ENCODE measurements around the gene IMMP2L. TPM values are rescaled to one million over a fixed set of nuclear protein-coding genes. Genes with fewer than 3 reads are reported as not detected.

The IMMP2L gene
- total and polyA plus RNA-seq, 2 of the 4 experiments (the other 2 are of a cell fraction), result 5.8 to 9.3 TPM

DNA sequence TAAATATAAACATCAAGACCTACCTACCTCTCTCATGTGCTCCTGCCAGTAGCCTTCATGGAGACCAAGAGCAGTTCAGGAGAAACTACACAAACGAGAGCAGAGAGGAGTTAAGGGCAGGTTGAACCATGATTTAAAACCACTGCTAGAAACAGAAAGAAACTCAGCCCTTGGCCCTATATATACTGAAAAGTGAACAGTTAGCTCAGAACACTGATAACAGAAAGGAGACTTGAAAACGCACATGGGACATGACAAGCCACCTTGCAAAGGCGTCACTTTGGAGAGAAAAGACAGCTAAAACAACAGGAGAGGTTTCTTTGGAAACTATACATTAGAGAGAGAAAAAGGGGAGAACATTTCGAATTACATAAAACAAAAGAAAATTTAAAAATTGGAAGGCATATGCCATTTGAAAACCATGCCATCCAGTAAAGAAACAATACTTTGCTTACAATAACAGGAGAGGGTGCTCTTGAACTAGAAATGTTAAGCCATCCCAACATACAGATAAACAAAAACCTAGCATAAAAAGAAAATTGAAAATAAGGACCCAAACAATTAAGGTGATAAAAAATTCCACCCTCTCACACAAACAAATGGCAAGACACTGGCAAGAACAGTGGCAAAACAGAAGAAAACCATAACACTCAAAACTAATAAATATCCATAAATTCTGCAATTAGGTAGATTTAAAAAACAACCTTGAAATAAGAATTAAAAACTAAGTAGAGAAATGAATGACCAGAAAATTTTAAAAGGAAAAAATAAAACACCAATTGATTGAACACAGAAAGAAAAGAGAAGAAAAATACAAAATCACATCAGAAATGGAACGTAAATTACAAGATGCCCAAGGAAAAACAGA is 232.7 kb downstream of the IMMP2L start:
- no CpG with 5 or more reads among the region's 5 CpGs for WGBS, 2 experiments (ENCODE audit: extremely low coverage in 2 of 2, insufficient read length in 1 of 2)
- H3K4me2 ChIP-seq (ENCODE audit: low read depth, low read length), result no peak overlapping the region
- H3K23ac ChIP-seq (ENCODE audit: low read depth, low read length), result no peak overlapping the region
- H2AFZ ChIP-seq (replicated peaks; ENCODE audit: low read length, poor library complexity), result no peak overlapping the region
- in situ Hi-C loops (cut with MboI; ENCODE audit: low sequenced_read_pairs), result loop anchor here (10.0 kb wide), 2 partner anchors 155 to 405 kb away; no protein-coding TSS in a partner anchor
- H3K9me1 ChIP-seq (ENCODE audit: insufficient read depth, low read length), result no peaks in the 10 kb centered on the region
- no peaks in the 10 kb centered on the region for H3K4me1 ChIP-seq (ENCODE audit: control insufficient read depth, insufficient read depth, low read length)
- ChIA-PET CTCF (interaction anchor here (0.7 kb wide), 1 partner anchor 164 kb away, joined by 3 read pairs; no protein-coding TSS in a partner anchor), POLR2A (ENCODE audit: unreplicated experiment) (no interaction called here)
- no peaks in the 10 kb centered on the region for H3K79me1 ChIP-seq (ENCODE audit: low read depth in 1 of 2, low read length in 2 of 2)
- no peak overlapping the region for H2BK15ac ChIP-seq (ENCODE audit: low read depth, low read length)
- dilution Hi-C loops (cut with HindIII; ENCODE audit: low sequenced_read_pairs, unreplicated experiment), result no loop called here
- no peak overlapping the region for H4K8ac ChIP-seq (ENCODE audit: low read depth in 2 of 2, low read length in 2 of 2)
- ATAC-seq (ENCODE audit: low read depth), result no peak
- no peaks in the 10 kb centered on the region for H3K9me3 ChIP-seq (ENCODE audit: control insufficient read depth, insufficient read depth, low read length)
- DNase-seq, result peak; percentile 33
- H3K56ac ChIP-seq (ENCODE audit: extremely low read depth, insufficient read depth, low read length), result no peak overlapping the region
- no peaks in the 10 kb centered on the region for H3K36me3 ChIP-seq (ENCODE audit: control insufficient read depth, insufficient read depth, low read length)
- no peaks in the 10 kb centered on the region for H4K20me1 ChIP-seq (ENCODE audit: insufficient read depth, low read length)
- no TSS peak for BruUV-seq (replicated peaks)
- H3K27me3 ChIP-seq (ENCODE audit: control insufficient read depth, insufficient read depth, low read length), result no peaks in the 10 kb centered on the region
- no peak overlapping the region for H3K4me3 ChIP-seq (ENCODE audit: insufficient read depth, low read depth, low read length)
- no peak overlapping the region for H3K4ac ChIP-seq (ENCODE audit: low read depth, low read length)
- no peak overlapping the region for H2BK120ac ChIP-seq (ENCODE audit: low read depth, low read length)
- intact Hi-C loops (cut with micrococcal nuclease), result loop anchor here (1.0 kb wide), 2 partner anchors 157 to 406 kb away; no protein-coding TSS in a partner anchor
- H3K18ac ChIP-seq (ENCODE audit: low read depth, low read length), result no peak overlapping the region
- H2BK5ac ChIP-seq (ENCODE audit: low read depth, low read length, poor library complexity, severe bottlenecking), result no peak overlapping the region
- TF ChIP-seq CTCF (conservative IDR thresholded peaks at IDR 0.05; ENCODE audit: low read depth, low read length) (peak; percentile 47), RFX5 (IDR thresholded peaks at IDR 0.05; ENCODE audit: low read depth, low read length) (no peak), SMC3 (IDR thresholded peaks at IDR 0.05; ENCODE audit: low read depth, low read length) (peak; percentile 36; the same call in 1 of the 2 replicates), RAD21 (IDR thresholded peaks at IDR 0.05; ENCODE audit: low read length) (peak; percentile 58)
- H2AK9ac ChIP-seq (replicated peaks; ENCODE audit: low read depth, low read length, poor library complexity), result no peak overlapping the region
- no peak overlapping the region for H4K91ac ChIP-seq (ENCODE audit: insufficient read depth, low read depth, low read length)
- no peak overlapping the region for H2BK20ac ChIP-seq (ENCODE audit: low read depth, low read length)
- H3K9ac ChIP-seq (ENCODE audit: low read depth, low read length), result no peak overlapping the region
- H2AK5ac ChIP-seq (ENCODE audit: low read depth, low read length), result no peak overlapping the region
- no peak overlapping the region for H3K14ac ChIP-seq (replicated peaks; ENCODE audit: low read depth, low read length)
- H4K5ac ChIP-seq (ENCODE audit: low read depth, low read length), result no peak overlapping the region
- no peak overlapping the region for H3K27ac ChIP-seq (ENCODE audit: insufficient read depth, low read length)
